ENCODE results near the gene CPA2.
"Not testable (repeated sequence)": the region's sequence is repeated elsewhere in the genome, so short reads cannot be mapped to it uniquely, and the experiment has no call there.

CPA2 gene

GRCh38 chr7:130319541-130319940, 52.9 kb downstream of the CPA2 start:
- no peaks in the 10 kb centered on the region for H4K20me1 ChIP-seq
- no peak overlapping the region for H3K27ac ChIP-seq
- no peaks in the 10 kb centered on the region for H3K27me3 ChIP-seq
- no peak overlapping the region for H3K9ac ChIP-seq
- H3K9me3 ChIP-seq (replicated peaks in 1 of 11): peaks cover 0 to 14% (median 4%) of the 10 kb centered on the region in 11 experiments; a peak in 3 of 22 replicates
- no peaks in the 10 kb centered on the region for H3K36me3 ChIP-seq
- no peaks in the 10 kb centered on the region for H3K4me1 ChIP-seq
- TF ChIP-seq Cebpa-rat (IDR thresholded peaks at IDR 0.05): no peak
- H3K4me3 ChIP-seq: no peak overlapping the region
- H3K4me2 ChIP-seq: no peak overlapping the region

GRCh38 chr7:130321542-130322229, 55.0 kb downstream of the CPA2 start:
- not testable (repeated sequence) for H3K4me2 ChIP-seq, H3K36me3 ChIP-seq, H3K27ac ChIP-seq, H3K4me3 ChIP-seq, H4K20me1 ChIP-seq, H3K4me1 ChIP-seq, H3K9ac ChIP-seq, H3K27me3 ChIP-seq
- peaks cover 0 to 14% (median 4%) of the 10 kb centered on the region in 11 experiments; a peak in 3 of 22 replicates for H3K9me3 ChIP-seq (replicated peaks in 1 of 11)

GRCh38 chr7:130322615-130323014, 56.0 kb downstream of the CPA2 start:
- no peak overlapping the region for H3K27ac ChIP-seq
- no peaks in the 10 kb centered on the region for H3K36me3 ChIP-seq
- no peak for TF ChIP-seq Cebpa-rat (IDR thresholded peaks at IDR 0.05)
- H3K9me3 ChIP-seq (replicated peaks in 1 of 11): peaks cover 0 to 14% (median 4%) of the 10 kb centered on the region in 11 experiments; a peak in 3 of 22 replicates
- no peak overlapping the region for H3K4me3 ChIP-seq
- H3K4me1 ChIP-seq: no peaks in the 10 kb centered on the region
- no peaks in the 10 kb centered on the region for H3K27me3 ChIP-seq
- no peaks in the 10 kb centered on the region for H4K20me1 ChIP-seq
- no peak overlapping the region for H3K4me2 ChIP-seq
- H3K9ac ChIP-seq: no peak overlapping the region

- no peaks in the 10 kb centered on the region for H3K4me1 ChIP-seq
- no peak overlapping the region for H3K4me3 ChIP-seq
- H3K9me3 ChIP-seq (replicated peaks in 1 of 11): peaks cover 0 to 14% (median 4%) of the 10 kb centered on the region in 11 experiments; a peak in 3 of 22 replicates
- no peaks in the 10 kb centered on the region for H3K36me3 ChIP-seq
- H3K4me2 ChIP-seq: no peak overlapping the region
- no peak for TF ChIP-seq Cebpa-rat (IDR thresholded peaks at IDR 0.05)
- H4K20me1 ChIP-seq: no peaks in the 10 kb centered on the region
- H3K9ac ChIP-seq: no peak overlapping the region
- H3K27ac ChIP-seq: no peak overlapping the region
- H3K27me3 ChIP-seq: no peaks in the 10 kb centered on the region
Observed at GRCh38 chr7:130324306-130324943, 57.8 kb downstream of the CPA2 start.

- Histone ChIP-seq H3K27me3 (no peaks in the 10 kb centered on the region), H3K4me3 (no peak overlapping the region), H3K9ac (no peak overlapping the region), H3K4me2 (no peak overlapping the region), H4K20me1 (no peaks in the 10 kb centered on the region), H3K9me3 (replicated peaks in 1 of 11) (no peaks in the 10 kb centered on the region), H3K4me1 (no peaks in the 10 kb centered on the region), H3K36me3 (no peaks in the 10 kb centered on the region), H3K27ac (no peak overlapping the region)
- TF ChIP-seq Cebpa-rat (IDR thresholded peaks at IDR 0.05): no peak
Observed at GRCh38 chr7:130329681-130330080, 63.0 kb downstream of the CPA2 start.

- H3K27ac ChIP-seq: no peak overlapping the region
- H3K4me3 ChIP-seq: no peak overlapping the region
- no peaks in the 10 kb centered on the region for H3K36me3 ChIP-seq
- H3K9me3 ChIP-seq (replicated peaks in 1 of 11): no peaks in the 10 kb centered on the region
- no peak for TF ChIP-seq Cebpa-rat (IDR thresholded peaks at IDR 0.05)
- H3K27me3 ChIP-seq: no peaks in the 10 kb centered on the region
- H3K4me2 ChIP-seq: no peak overlapping the region
- no peak overlapping the region for H3K9ac ChIP-seq
- H3K4me1 ChIP-seq: no peaks in the 10 kb centered on the region
- H4K20me1 ChIP-seq: no peaks in the 10 kb centered on the region
Observed at GRCh38 chr7:130332259-130333053, 65.8 kb downstream of the CPA2 start.

GRCh38 chr7:130333832-130334231, 67.2 kb downstream of the CPA2 start:
- no peak overlapping the region for H3K27ac ChIP-seq
- no peaks in the 10 kb centered on the region for H3K27me3 ChIP-seq
- no peak overlapping the region for H3K9ac ChIP-seq
- H3K9me3 ChIP-seq (replicated peaks in 1 of 11): no peaks in the 10 kb centered on the region
- no peaks in the 10 kb centered on the region for H3K4me1 ChIP-seq
- no peak for TF ChIP-seq Cebpa-rat (IDR thresholded peaks at IDR 0.05)
- H3K36me3 ChIP-seq: no peaks in the 10 kb centered on the region
- no peaks in the 10 kb centered on the region for H4K20me1 ChIP-seq
- H3K4me2 ChIP-seq: no peak overlapping the region
- no peak overlapping the region for H3K4me3 ChIP-seq

- Histone ChIP-seq H3K36me3 (no peaks in the 10 kb centered on the region), H3K9me3 (replicated peaks in 1 of 11) (no peaks in the 10 kb centered on the region), H4K20me1 (no peaks in the 10 kb centered on the region), H3K27me3 (no peaks in the 10 kb centered on the region), H3K4me3 (no peak overlapping the region), H3K4me1 (no peaks in the 10 kb centered on the region), H3K9ac (no peak overlapping the region), H3K27ac (no peak overlapping the region), H3K4me2 (no peak overlapping the region)
- no peak for TF ChIP-seq Cebpa-rat (IDR thresholded peaks at IDR 0.05)
Observed at GRCh38 chr7:130334274-130334673, 67.6 kb downstream of the CPA2 start.

- no peaks in the 10 kb centered on the region for H4K20me1 ChIP-seq
- no peak overlapping the region for H3K4me2 ChIP-seq
- TF ChIP-seq Cebpa-rat (IDR thresholded peaks at IDR 0.05): no peak
- H3K27ac ChIP-seq: no peak overlapping the region
- no peak overlapping the region for H3K9ac ChIP-seq
- no peaks in the 10 kb centered on the region for H3K36me3 ChIP-seq
- H3K9me3 ChIP-seq (replicated peaks in 1 of 11): no peaks in the 10 kb centered on the region
- no peaks in the 10 kb centered on the region for H3K4me1 ChIP-seq
- no peaks in the 10 kb centered on the region for H3K27me3 ChIP-seq
- no peak overlapping the region for H3K4me3 ChIP-seq
Observed at GRCh38 chr7:130337410-130337971, 70.8 kb downstream of the CPA2 start.
